Muscle of arm (tissue), 12 donors: ENCODE measurements around the gene CFH. TPM values are rescaled to one million over a fixed set of nuclear protein-coding genes. Genes with fewer than 3 reads are reported as not detected.
"Not testable (repeated sequence)": the region's sequence is repeated elsewhere in the genome, so short reads cannot be mapped to it uniquely, and the experiment has no call there.

Source experiments
- DNase-seq: peaks from one replicate; pipeline ENCODE4 v3.0.0-alpha.2; 2013
- polyA plus RNA-seq, 12 donors: library from polyadenylated mRNA; unstranded; fragments of 120-200 nt; gene quantifications; one replicate each; pipeline ENCODE4 v1.2.1, GENCODE V29; 2013; ENCODE audit not compliant: insufficient read length in 12 of 12

CFH gene
- polyA plus RNA-seq, 12 donors = 51.4 to 131 (median 111) TPM; not detected in 1

DNA sequence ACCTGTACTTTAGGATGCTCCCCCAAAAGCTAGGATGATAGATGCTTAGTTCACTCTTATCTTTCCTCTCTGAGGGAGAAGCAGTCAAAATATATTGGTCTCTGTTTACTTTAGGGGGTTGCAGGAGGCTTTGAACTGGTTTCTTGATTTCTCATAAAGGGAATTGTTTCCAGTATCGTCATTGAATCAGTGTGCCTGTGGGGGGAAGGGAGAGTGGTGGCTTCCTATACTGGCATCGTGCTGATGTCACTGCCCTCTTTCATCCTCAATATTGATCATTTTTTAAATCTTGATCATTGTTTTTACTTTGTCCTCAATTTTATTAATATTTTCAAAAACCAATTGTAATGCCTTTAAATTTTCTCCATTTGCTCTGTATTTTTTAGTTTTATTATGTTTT lies 82.6 kb downstream of the CFH start:
- no peak for DNase-seq

GRCh38 chr1:196738730-196739129 lies 86.9 kb downstream of the CFH start:
- DNase-seq = no peak

DNA sequence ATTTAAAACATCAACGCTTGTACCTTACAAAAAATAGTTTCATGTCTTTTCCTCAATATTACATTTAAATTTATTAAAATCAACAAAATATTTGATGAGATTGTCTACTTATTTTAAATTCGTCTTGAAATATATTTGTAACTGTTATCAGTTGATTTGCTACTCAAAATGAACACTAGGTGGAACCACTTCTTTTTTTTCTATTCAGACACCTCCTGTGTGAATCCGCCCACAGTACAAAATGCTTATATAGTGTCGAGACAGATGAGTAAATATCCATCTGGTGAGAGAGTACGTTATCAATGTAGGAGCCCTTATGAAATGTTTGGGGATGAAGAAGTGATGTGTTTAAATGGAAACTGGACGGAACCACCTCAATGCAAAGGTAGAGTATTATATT lies 91.4 kb downstream of the CFH start:
- DNase-seq = not testable (repeated sequence)

GRCh38 chr1:196765019-196765740 lies 113.3 kb downstream of the CFH start:
- DNase-seq = not testable (repeated sequence)

DNA sequence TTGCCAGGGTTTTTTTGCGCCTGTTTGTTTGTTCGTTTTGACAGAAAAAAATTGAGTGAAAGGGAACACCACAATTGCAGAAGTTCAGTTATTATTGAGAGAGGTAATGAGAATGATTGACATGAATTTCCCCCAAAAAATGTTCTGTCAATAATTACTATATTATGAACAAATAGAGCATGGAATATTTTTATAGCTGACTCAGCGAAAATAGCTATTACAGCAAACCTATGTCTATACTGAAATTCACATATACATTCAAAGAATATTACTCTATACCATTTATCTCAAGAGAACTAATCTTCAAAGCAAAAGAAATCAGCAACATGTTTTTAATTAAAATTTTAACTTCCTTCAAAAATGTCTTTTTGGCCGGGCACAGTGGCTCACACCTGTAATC lies 118.0 kb downstream of the CFH start:
- not testable (repeated sequence) for DNase-seq

GRCh38 chr1:196773713-196774112 lies 121.9 kb downstream of the CFH start:
- DNase-seq = no peak

- DNase-seq = peak; percentile 3
These were observed 122.3 kb downstream of the CFH start for GRCh38 chr1:196774175-196774574.

DNA sequence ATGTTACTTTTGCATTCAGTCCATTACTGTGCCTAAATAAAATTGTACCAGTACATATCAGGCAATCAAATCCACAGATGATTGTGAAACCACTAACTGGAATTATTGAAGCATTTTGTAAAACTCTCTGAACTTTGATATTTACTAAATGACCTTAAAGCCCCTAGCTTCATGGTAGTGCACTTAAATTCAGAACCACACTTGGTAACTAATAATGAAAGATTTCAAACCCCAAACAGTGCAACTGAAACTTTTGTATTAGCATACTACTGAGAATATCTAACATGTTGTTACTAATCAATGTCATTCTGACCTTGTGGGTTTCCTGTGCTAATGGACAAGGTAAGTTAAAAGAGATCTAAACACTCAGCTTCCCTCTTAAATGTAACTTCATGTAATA lies 122.8 kb downstream of the CFH start, which contains the start of gene CFHR3:
Gene CFHR3 (plus strand): TSS at position 238 of the 400 bp plus-strand sequence. CDS start 47 bp downstream, at position 285.
- DNase-seq = no peak

- no peak for DNase-seq
These were observed 125.8 kb downstream of the CFH start for GRCh38 chr1:196777603-196778002.

DNA sequence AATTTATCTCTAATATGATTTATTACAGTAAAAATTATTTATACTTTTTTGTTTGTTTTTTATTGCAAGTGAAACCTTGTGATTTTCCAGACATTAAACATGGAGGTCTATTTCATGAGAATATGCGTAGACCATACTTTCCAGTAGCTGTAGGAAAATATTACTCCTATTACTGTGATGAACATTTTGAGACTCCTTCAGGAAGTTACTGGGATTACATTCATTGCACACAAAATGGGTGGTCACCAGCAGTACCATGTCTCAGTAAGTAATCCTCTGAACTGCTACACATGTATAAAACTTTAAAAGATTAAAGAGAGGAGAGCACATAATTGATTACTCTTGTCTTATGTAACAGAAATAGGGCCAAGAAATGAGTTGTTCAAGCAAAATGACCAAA lies 127.2 kb downstream of the CFH start:
- no peak for DNase-seq

DNA sequence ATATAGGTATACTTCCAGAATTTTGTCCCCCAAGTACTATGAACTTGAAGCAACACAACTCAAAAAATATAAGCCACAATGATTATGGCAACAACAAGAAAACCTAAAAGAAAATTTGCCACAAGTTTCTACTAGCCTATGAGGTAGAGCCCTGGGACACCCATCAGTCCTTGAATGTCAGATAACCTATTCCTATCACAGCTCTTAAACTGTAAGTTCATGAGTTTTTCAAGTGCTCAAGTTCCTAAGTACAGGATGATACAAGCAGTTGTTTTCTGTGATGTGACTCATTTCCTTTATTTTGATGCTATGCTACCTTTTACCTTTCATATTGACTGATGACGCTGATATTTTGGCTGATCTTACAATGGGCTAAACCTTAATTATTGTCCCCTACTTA lies 139.4 kb downstream of the CFH start:
- not testable (repeated sequence) for DNase-seq

DNA sequence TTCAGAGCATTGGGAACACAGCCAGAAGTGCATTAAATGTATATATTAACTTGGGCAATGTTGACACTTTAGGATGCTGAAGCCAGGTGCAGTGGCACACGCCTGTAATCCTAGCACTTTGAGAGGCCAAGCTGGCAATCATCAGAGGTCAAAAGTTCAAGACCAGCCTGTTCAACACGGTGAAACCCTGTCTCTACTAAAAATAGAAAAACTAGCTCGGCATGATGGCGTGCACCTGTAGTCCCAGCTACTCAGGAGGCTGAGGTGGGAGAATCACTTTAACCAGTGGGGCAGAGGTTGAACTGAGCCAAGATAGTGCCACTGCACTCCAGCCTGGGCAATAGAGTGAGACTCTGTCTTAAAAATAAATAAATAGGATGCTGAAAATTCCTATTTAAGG lies 142.3 kb downstream of the CFH start:
- not testable (repeated sequence) for DNase-seq

Other genes with a start within 250 kb of the CFH start
- 10 to 100 TPM in 1 of 12 donors, 1 to 10 TPM in 10, not detected in 1; 5.0 to 10.8 (median 7.7) TPM for gene KCNT2, start 43.6 kb upstream of the CFH start, polyA plus RNA-seq
- gene CFHR3, start 122.8 kb downstream of the CFH start, polyA plus RNA-seq = 10 to 100 TPM in 1 of 12 donors, 1 to 10 TPM in 9, under 1 TPM in 1, not detected in 1; 0.65 to 10.5 (median 3.0) TPM
- 1 to 10 TPM in 3 of 12 donors, under 1 TPM in 6, not detected in 3; 0.43 to 2.7 (median 0.69) TPM for gene CFHR1, start 167.7 kb downstream of the CFH start, polyA plus RNA-seq
- gene CFHR4, start 236.0 kb downstream of the CFH start, polyA plus RNA-seq = under 1 TPM in 1 of 12 donors, not detected in 11; 0.15 TPM